IMR-90 (cell line): ENCODE measurements around the gene IL23A. TPM values are rescaled to one million over a fixed set of nuclear protein-coding genes. Genes with fewer than 3 reads are reported as not detected.

ENCODE experiments used
- ELK1 ChIP-seq: fragments of 150-350 bp; IDR thresholded peaks from 2 replicates; pipeline ENCODE4 v1.6.1; 2016; ENCODE audit warnings: low read depth, mild to moderate bottlenecking, low read length, moderate library complexity, borderline replicate concordance
- SMC3 ChIP-seq: fragments of 150-350 bp; IDR thresholded peaks from 2 replicates; pipeline ENCODE4 v1.6.1; 2016; ENCODE audit warnings: low read depth, mild to moderate bottlenecking, antibody characterized with exemption, low read length, moderate library complexity
- polyA plus RNA-seq, 3 experiments: library from polyadenylated mRNA; depleted of rRNA; stranded (reverse); fragments of >200 nt; gene quantifications; 2 replicates each; pipeline ENCODE4 v1.2.3, GENCODE V29; 2012; ENCODE audit warnings: low replicate concordance in 1 of 3
- total RNA-seq: library from RNA; depleted of rRNA; stranded (reverse); fragments of >200 nt; gene quantifications from 2 replicates; pipeline ENCODE4 v1.2.3, GENCODE V29; 2012

IL23A gene
- total and polyA plus RNA-seq, 2 of the 4 experiments (the other 2 are of a cell fraction) = 0.55 TPM; not detected in 1

GRCh38 chr12:56333197-56333678, 5.4 kb upstream of the IL23A start (continued):
- no peak for TF ChIP-seq ELK1
- no peak for TF ChIP-seq SMC3
